Kidney epithelial cell (primary cell): ENCODE results near the gene PCTP. TPM values are rescaled to one million over a fixed set of nuclear protein-coding genes. Genes with fewer than 3 reads are reported as not detected.

Experiments used
- DNase-seq: peaks from one replicate; pipeline ENCODE4 v3.0.0-alpha.2; 2010; ENCODE audit warnings: low read depth
- H3K27me3 ChIP-seq: 2 replicates; pipeline ENCODE4 v1.6.0; 2011; ENCODE audit warnings: low read length; ENCODE audit not compliant: control insufficient read depth, insufficient read depth
- H3K36me3 ChIP-seq: 2 replicates; pipeline ENCODE4 v1.5.1; 2011; ENCODE audit warnings: low read length; ENCODE audit not compliant: control insufficient read depth, insufficient read depth
- H3K4me3 ChIP-seq: 2 replicates; pipeline ENCODE4 v1.5.1; 2011; ENCODE audit warnings: low read depth, mild to moderate bottlenecking, control low read depth, low read length
- CTCF ChIP-seq: IDR thresholded peaks from 2 replicates; pipeline ENCODE4 v1.5.1; 2011; ENCODE audit warnings: mild to moderate bottlenecking, moderate library complexity, low read length, control low read depth, inconsistent platforms; ENCODE audit not compliant: insufficient read depth, poor library complexity, severe bottlenecking
- total RNA-seq: library from RNA; depleted of rRNA; stranded (reverse); fragments of >200 nt; gene quantifications from 2 replicates; pipeline ENCODE4 v1.2.3, GENCODE V29; 2015

PCTP gene
- total RNA-seq, 1 donor from 2014 or later, result 32.2 TPM

- no peak for DNase-seq
- Histone ChIP-seq H3K4me3 (no peak overlapping the region), H3K36me3 (no peaks in the 10 kb centered on the region), H3K27me3 (peaks cover 2% of the 10 kb centered on the region)
- TF ChIP-seq CTCF, result no peak
These were observed 27.4 kb upstream of the PCTP start for GRCh38 chr17:55723488-55723848.

DNA sequence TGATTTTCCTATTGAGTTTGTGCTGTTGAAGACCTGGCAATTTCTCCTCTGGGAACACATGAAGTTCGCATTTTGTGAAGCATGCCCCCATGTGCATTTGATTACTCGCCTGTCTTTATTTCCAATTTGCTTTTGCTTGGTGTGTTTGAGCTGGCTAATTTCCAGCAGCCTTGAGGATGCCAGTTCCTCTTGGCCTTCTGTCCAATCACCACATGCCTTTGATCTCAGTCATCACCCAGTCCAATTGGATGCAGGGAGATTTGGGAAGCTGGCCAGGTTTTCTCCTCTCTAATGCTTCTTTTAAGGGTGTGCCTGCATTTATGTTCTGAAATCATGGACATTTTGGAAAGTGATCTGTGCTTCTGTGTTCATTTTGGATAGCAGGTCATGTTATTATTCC is 24.4 kb upstream of the PCTP start:
- Histone ChIP-seq H3K27me3 (no peaks in the 10 kb centered on the region), H3K4me3 (no peak overlapping the region), H3K36me3 (no peaks in the 10 kb centered on the region)
- peak; percentile 52 for DNase-seq
- TF ChIP-seq CTCF, result no peak

- Histone ChIP-seq H3K27me3 (no peaks in the 10 kb centered on the region), H3K4me3 (no peak overlapping the region), H3K36me3 (no peaks in the 10 kb centered on the region)
- TF ChIP-seq CTCF, result no peak
- DNase-seq, result no peak
These were observed 23.6 kb upstream of the PCTP start for GRCh38 chr17:55727275-55727674.

GRCh38 chr17:55727920-55728319 is 22.9 kb upstream of the PCTP start:
- Histone ChIP-seq H3K4me3 (no peak overlapping the region), H3K27me3 (no peaks in the 10 kb centered on the region), H3K36me3 (no peaks in the 10 kb centered on the region)
- TF ChIP-seq CTCF, result no peak
- no peak for DNase-seq

GRCh38 chr17:55728361-55728760 is 22.5 kb upstream of the PCTP start:
- DNase-seq, result no peak
- Histone ChIP-seq H3K4me3 (no peak overlapping the region), H3K36me3 (no peaks in the 10 kb centered on the region), H3K27me3 (no peaks in the 10 kb centered on the region)
- no peak for TF ChIP-seq CTCF

- TF ChIP-seq CTCF, result no peak
- Histone ChIP-seq H3K27me3 (no peaks in the 10 kb centered on the region), H3K4me3 (no peak overlapping the region), H3K36me3 (no peaks in the 10 kb centered on the region)
- DNase-seq, result no peak
These were observed 22.0 kb upstream of the PCTP start for GRCh38 chr17:55728833-55729232.
